GM12864 (cell line): ENCODE measurements around the gene IGSF3.

Experiments used
- DNase-seq: peaks from one replicate; pipeline ENCODE4 v3.0.0-alpha.2; 2011; ENCODE audit warnings: low read depth
- H3K4me3 ChIP-seq: 2 replicates; pipeline ENCODE4 v1.5.1; 2011; ENCODE audit warnings: mild to moderate bottlenecking, low read depth, low read length, control low read depth
- CTCF ChIP-seq: IDR thresholded peaks from 2 replicates; pipeline ENCODE4 v1.5.1; 2011; ENCODE audit warnings: low read depth, mild to moderate bottlenecking, moderate library complexity, low read length, control low read depth, inconsistent platforms; ENCODE audit errors: missing control alignments

The IGSF3 gene

GRCh38 chr1:116690849-116691406 lies 23.4 kb upstream of the IGSF3 start:
- TF ChIP-seq CTCF: no peak
- no peak overlapping the region for H3K4me3 ChIP-seq
- DNase-seq: no peak

GRCh38 chr1:116690396-116690848 lies 22.9 kb upstream of the IGSF3 start:
- no peak for DNase-seq
- no peak for TF ChIP-seq CTCF
- H3K4me3 ChIP-seq: no peak overlapping the region

DNA sequence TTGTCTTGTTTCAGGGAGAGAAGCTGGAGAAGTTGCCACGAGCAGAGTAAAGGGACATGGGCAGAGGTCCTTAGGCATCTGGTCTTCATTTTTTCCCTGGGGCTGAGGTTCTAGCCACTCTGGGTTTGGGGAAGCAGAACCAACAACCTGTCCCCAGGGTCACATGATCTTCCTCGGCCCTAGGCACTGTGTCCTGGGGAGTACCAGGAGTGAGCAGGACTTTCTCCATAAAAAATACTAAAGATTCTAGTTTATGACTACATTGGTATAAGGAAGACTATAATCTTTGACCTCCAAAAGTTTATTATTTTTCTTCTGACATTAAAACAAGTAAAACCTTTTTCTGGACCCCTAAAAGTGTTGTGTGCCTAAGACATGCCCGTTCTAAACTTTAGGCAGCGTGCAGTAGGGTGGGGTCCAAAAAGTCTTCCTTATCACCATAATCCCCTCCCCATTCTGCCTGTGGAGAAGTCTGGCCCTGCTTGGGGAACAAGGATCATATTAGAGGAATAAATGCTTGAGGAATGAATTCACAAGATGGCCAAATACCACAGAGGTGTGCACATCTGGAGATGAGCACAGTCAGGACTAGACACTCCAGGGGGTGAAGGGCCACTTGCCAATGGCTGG lies 19.3 kb upstream of the IGSF3 start:
- no peak for DNase-seq
- TF ChIP-seq CTCF: no peak
- H3K4me3 ChIP-seq: no peak overlapping the region

- no peak overlapping the region for H3K4me3 ChIP-seq
- TF ChIP-seq CTCF: no peak
- DNase-seq: no peak
These were observed 18.6 kb upstream of the IGSF3 start for GRCh38 chr1:116686175-116686574.

GRCh38 chr1:116684575-116684974 lies 17.0 kb upstream of the IGSF3 start:
- TF ChIP-seq CTCF: no peak
- DNase-seq: no peak
- no peak overlapping the region for H3K4me3 ChIP-seq

- DNase-seq: no peak
- H3K4me3 ChIP-seq: no peak overlapping the region
- no peak for TF ChIP-seq CTCF
These were observed 15.2 kb upstream of the IGSF3 start for GRCh38 chr1:116682641-116683221.

DNA sequence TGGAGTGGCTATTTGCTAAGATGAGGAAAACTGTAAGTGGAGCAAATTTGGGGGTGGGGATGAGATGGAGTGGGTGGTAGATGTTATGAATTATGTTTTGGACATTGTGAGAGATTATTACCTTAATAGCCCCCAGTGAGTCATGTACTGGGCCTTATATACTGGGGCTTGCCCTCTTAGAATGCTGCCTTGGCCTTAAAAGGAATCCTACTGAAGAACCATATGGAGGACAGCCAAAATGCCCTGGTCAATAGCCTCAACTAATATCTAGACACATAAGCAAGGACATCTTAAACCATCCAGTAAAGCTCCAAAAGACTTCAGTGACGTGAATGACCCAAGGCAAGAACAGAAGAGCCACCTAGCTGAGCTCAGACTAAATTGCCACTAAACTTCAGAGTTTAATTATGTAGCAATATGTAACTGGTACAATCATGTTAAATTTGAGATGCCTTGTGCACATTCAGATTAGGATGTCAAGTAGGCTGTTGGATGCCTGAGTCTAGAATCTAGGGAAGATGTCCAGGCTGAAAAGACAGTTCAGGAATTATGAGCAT lies 13.9 kb upstream of the IGSF3 start:
- no peak for TF ChIP-seq CTCF
- H3K4me3 ChIP-seq: no peak overlapping the region
- DNase-seq: no peak
